ENCODE measurements around the gene CDC14A.
"Not testable (repeated sequence)": the region's sequence is repeated elsewhere in the genome, so short reads cannot be mapped to it uniquely, and the experiment has no call there.

DNA sequence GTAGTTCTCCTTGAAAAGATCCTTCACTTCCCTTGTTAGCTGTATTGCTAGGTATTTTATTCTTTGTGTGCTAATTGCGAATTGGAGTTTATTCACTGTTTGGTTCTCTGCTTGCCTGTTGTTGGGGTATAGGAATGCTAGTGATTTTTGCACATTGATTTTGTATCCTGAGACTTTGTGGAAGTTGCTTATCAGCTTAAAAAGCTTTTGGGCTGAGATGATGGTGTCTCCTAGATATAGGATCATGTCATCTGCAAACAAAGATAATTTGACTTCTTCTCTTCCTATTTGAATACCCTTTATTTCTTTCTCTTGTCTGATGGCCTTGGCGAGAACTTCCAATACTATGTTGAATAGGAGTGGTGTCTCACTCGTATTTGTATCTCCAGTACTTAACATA is 55.1 kb downstream of the CDC14A start:
- TF ChIP-seq CTCF (conservative IDR thresholded peaks at IDR 0.05; ENCODE audit: low read length); EZH2phosphoT487 (IDR thresholded peaks at IDR 0.05; ENCODE audit: borderline replicate concordance, low read depth, low read length): not testable (repeated sequence)
